Cardiac muscle cell (in vitro differentiated cells and primary cell): ENCODE data around the gene SLC38A9. TPM values are rescaled to one million over a fixed set of nuclear protein-coding genes. Genes with fewer than 3 reads are reported as not detected.
"Not testable (repeated sequence)": the region's sequence is repeated elsewhere in the genome, so short reads cannot be mapped to it uniquely, and the experiment has no call there.

ENCODE experiments used
- DNase-seq, 2 donors: peaks; one replicate each; pipeline versions ENCODE4 v3.0.0 to v3.0.0-alpha.2; 2010 to 2017; ENCODE audit warnings: low read depth in 1 of 2, low spot score in 1 of 2
- H3K27ac ChIP-seq: fragments of 200-600 bp; sonication (generic); 2 replicates; pipeline ENCODE4 v1.5.1; 2016
- H3K27me3 ChIP-seq: fragments of 200-600 bp; sonication (generic); 2 replicates; pipeline ENCODE4 v1.6.0; 2016; ENCODE audit warnings: control low read depth
- H3K36me3 ChIP-seq: fragments of 200-600 bp; sonication (generic); 2 replicates; pipeline ENCODE4 v1.5.1; 2016; ENCODE audit warnings: control low read depth
- H3K4me1 ChIP-seq: fragments of 200-600 bp; sonication (generic); 2 replicates; pipeline ENCODE4 v1.8.1; 2017; ENCODE audit warnings: low read depth, mild to moderate bottlenecking, mixed run types
- H3K4me3 ChIP-seq: fragments of 200-600 bp; sonication (generic); 2 replicates; pipeline ENCODE4 v1.5.1; 2016; ENCODE audit warnings: mild to moderate bottlenecking
- H3K9me3 ChIP-seq: fragments of 200-600 bp; sonication (generic); 2 replicates; pipeline ENCODE4 v1.5.1; 2017; ENCODE audit warnings: low read depth, mild to moderate bottlenecking, control low read depth
- polyA plus RNA-seq: library from polyadenylated mRNA; unstranded; fragments of >200 nt; fragmentation: Nextera tagmentation; extraction: Ambion mirVana; gene quantifications from 2 replicates; pipeline ENCODE4 v1.2.1, GENCODE V29; 2016
- total RNA-seq: library from RNA; depleted of rRNA; stranded (reverse); fragments of >200 nt; gene quantifications from 2 replicates; pipeline ENCODE4 v1.2.3, GENCODE V29; 2016
- TF ChIP-seq, protein P1 (sequence below): IDR thresholded peaks from 2 replicates; pipeline ENCODE4 v1.5.1; 2012; ENCODE audit warnings: low read depth, mild to moderate bottlenecking, low read length

SLC38A9 gene, protein sequence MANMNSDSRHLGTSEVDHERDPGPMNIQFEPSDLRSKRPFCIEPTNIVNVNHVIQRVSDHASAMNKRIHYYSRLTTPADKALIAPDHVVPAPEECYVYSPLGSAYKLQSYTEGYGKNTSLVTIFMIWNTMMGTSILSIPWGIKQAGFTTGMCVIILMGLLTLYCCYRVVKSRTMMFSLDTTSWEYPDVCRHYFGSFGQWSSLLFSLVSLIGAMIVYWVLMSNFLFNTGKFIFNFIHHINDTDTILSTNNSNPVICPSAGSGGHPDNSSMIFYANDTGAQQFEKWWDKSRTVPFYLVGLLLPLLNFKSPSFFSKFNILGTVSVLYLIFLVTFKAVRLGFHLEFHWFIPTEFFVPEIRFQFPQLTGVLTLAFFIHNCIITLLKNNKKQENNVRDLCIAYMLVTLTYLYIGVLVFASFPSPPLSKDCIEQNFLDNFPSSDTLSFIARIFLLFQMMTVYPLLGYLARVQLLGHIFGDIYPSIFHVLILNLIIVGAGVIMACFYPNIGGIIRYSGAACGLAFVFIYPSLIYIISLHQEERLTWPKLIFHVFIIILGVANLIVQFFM
- total RNA-seq = 15.1 and 15.7 TPM in 2 replicates
- 14.4 TPM in 2 replicates for polyA plus RNA-seq

- peak within 1 kb of the TSS; percentile 91 for H3K4me3 ChIP-seq
- H3K27me3 ChIP-seq = no peaks in the 10 kb centered on the region
- peak within 1 kb of the TSS; percentile 1 for H3K27ac ChIP-seq
- no peaks in the 10 kb centered on the region for H3K36me3 ChIP-seq
- TF ChIP-seq, protein P1, sequence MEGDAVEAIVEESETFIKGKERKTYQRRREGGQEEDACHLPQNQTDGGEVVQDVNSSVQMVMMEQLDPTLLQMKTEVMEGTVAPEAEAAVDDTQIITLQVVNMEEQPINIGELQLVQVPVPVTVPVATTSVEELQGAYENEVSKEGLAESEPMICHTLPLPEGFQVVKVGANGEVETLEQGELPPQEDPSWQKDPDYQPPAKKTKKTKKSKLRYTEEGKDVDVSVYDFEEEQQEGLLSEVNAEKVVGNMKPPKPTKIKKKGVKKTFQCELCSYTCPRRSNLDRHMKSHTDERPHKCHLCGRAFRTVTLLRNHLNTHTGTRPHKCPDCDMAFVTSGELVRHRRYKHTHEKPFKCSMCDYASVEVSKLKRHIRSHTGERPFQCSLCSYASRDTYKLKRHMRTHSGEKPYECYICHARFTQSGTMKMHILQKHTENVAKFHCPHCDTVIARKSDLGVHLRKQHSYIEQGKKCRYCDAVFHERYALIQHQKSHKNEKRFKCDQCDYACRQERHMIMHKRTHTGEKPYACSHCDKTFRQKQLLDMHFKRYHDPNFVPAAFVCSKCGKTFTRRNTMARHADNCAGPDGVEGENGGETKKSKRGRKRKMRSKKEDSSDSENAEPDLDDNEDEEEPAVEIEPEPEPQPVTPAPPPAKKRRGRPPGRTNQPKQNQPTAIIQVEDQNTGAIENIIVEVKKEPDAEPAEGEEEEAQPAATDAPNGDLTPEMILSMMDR = no peak
- DNase-seq = peak; percentile 97
- H3K9me3 ChIP-seq = no peaks in the 10 kb centered on the region
- no peaks in the 10 kb centered on the region for H3K4me1 ChIP-seq
Observed at GRCh38 chr5:55712023-55712859, at the start of gene SLC38A9. Gene SLC38A9, minus strand, starts transcription at chr5:55712324. Its CDS starts 14,366 bp downstream, at chr5:55697958.

- DNase-seq, H3K36me3 ChIP-seq: not testable (repeated sequence)
Observed at GRCh38 chr5:55761721-55762120, 49.6 kb upstream of the SLC38A9 start.

GRCh38 chr5:55758714-55759113 is 46.6 kb upstream of the SLC38A9 start:
- Histone ChIP-seq H3K9me3 (no peaks in the 10 kb centered on the region), H3K4me3 (no peak overlapping the region), H3K27ac (no peak overlapping the region), H3K27me3 (no peaks in the 10 kb centered on the region), H3K4me1 (no peaks in the 10 kb centered on the region), H3K36me3 (no peaks in the 10 kb centered on the region)
- no peak for DNase-seq
- TF ChIP-seq, protein P1 = no peak

More at GRCh38 chr5:55761721-55762120, 49.6 kb upstream of the SLC38A9 start:
- not testable (repeated sequence) for H3K4me1 ChIP-seq, H3K9me3 ChIP-seq, H3K4me3 ChIP-seq, H3K27ac ChIP-seq, H3K27me3 ChIP-seq

- no peaks in the 10 kb centered on the region for H3K27me3 ChIP-seq
- no peaks in the 10 kb centered on the region for H3K9me3 ChIP-seq
- H3K27ac ChIP-seq = no peak overlapping the region
- TF ChIP-seq, protein P1 = no peak
- no peaks in the 10 kb centered on the region for H3K36me3 ChIP-seq
- H3K4me3 ChIP-seq = no peak overlapping the region
- H3K4me1 ChIP-seq = no peaks in the 10 kb centered on the region
- no peak for DNase-seq
Observed at GRCh38 chr5:55758231-55758630, 46.1 kb upstream of the SLC38A9 start.

GRCh38 chr5:55750499-55750898 is 38.4 kb upstream of the SLC38A9 start:
- H3K9me3 ChIP-seq = no peaks in the 10 kb centered on the region
- no peaks in the 10 kb centered on the region for H3K36me3 ChIP-seq
- H3K27ac ChIP-seq = no peak overlapping the region
- TF ChIP-seq, protein P1 = no peak
- H3K27me3 ChIP-seq = no peaks in the 10 kb centered on the region
- H3K4me3 ChIP-seq = no peak overlapping the region
- no peak for DNase-seq
- H3K4me1 ChIP-seq = no peaks in the 10 kb centered on the region
